H54 (cell line): ENCODE results near the gene FEM1C.

Source experiments
- DNase-seq: peaks from one replicate; pipeline ENCODE4 v3.0.0; 2011; ENCODE audit warnings: low spot score, mixed read lengths; ENCODE audit not compliant: insufficient read length
- FAIRE-seq: peaks from 3 replicates; lab custom pipeline; 2011; peaks lifted over from hg19 to GRCh38; lab: Jason Lieb, UNC
- POLR2A ChIP-seq: IDR thresholded peaks from 2 replicates; pipeline ENCODE4 v1.6.1; 2011; ENCODE audit warnings: low read depth, mild to moderate bottlenecking, low read length

The FEM1C gene

GRCh38 chr5:115522832-115523403 lies 21.7 kb downstream of the FEM1C start:
- no peak for TF ChIP-seq POLR2A

GRCh38 chr5:115520191-115520590 lies 24.4 kb downstream of the FEM1C start:
- TF ChIP-seq POLR2A, result no peak
- FAIRE-seq, result no peak

More at GRCh38 chr5:115522832-115523403, 21.7 kb downstream of the FEM1C start:
- DNase-seq, result no peak
- FAIRE-seq, result peak; percentile 50

DNA sequence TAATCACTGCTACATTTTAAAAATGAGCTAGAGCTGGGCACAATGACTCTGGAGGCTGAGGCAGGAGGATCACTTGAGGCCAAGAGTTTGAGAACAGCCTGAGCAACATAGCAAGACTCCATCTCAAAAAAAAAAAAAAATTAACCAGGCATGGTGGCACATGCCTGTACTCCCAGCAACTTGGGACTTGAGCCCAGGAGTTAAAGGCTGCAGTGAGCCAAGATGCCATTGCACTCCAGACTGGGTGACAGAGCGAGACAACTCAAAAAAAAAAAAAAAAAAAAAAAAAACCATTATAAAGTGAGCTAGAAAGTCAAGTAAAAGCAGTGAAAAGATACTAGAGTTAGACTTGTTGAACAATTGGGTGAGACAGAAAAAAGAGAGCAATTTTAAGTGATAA lies 28.2 kb downstream of the FEM1C start:
- FAIRE-seq (no peak), DNase-seq (no peak)
- no peak for TF ChIP-seq POLR2A

More at GRCh38 chr5:115520191-115520590, 24.4 kb downstream of the FEM1C start:
- no peak for DNase-seq

- DNase-seq, result no peak
- TF ChIP-seq POLR2A, result no peak
- FAIRE-seq, result peak; percentile 62
These were observed 30.4 kb downstream of the FEM1C start for GRCh38 chr5:115514220-115514619.

- TF ChIP-seq POLR2A, result no peak
- DNase-seq (no peak), FAIRE-seq (no peak)
These were observed 32.9 kb downstream of the FEM1C start for GRCh38 chr5:115511632-115512031.

GRCh38 chr5:115510145-115510645 lies 34.4 kb downstream of the FEM1C start:
- FAIRE-seq (no peak), DNase-seq (no peak)
- TF ChIP-seq POLR2A, result no peak

- no peak for DNase-seq
- FAIRE-seq, result no peak
- TF ChIP-seq POLR2A, result no peak
These were observed 35.0 kb downstream of the FEM1C start for GRCh38 chr5:115509547-115509946.

- DNase-seq, result no peak
- peak; percentile 30 for FAIRE-seq
- TF ChIP-seq POLR2A, result no peak
These were observed 36.9 kb downstream of the FEM1C start for GRCh38 chr5:115507681-115508080.

DNA sequence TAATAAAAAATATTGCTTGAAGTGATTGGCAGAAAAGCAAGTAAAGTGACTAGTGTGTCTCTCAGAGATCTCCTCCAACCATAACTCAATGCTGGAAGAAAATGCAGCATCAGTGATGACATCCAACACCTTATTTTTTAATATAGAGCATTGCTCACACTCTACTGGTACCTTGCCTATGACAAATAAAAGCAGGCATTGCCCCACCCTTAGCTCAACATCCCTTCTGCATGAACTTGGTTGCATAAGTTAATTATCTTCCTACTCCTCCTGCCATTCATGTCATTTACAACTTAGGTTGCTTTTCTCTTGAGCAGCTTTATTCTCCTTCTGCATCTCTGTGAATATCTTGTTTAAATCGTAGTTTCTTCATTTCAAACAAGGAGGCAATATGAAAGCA lies 41.2 kb downstream of the FEM1C start:
- no peak for TF ChIP-seq POLR2A
- FAIRE-seq (no peak), DNase-seq (no peak)

DNA sequence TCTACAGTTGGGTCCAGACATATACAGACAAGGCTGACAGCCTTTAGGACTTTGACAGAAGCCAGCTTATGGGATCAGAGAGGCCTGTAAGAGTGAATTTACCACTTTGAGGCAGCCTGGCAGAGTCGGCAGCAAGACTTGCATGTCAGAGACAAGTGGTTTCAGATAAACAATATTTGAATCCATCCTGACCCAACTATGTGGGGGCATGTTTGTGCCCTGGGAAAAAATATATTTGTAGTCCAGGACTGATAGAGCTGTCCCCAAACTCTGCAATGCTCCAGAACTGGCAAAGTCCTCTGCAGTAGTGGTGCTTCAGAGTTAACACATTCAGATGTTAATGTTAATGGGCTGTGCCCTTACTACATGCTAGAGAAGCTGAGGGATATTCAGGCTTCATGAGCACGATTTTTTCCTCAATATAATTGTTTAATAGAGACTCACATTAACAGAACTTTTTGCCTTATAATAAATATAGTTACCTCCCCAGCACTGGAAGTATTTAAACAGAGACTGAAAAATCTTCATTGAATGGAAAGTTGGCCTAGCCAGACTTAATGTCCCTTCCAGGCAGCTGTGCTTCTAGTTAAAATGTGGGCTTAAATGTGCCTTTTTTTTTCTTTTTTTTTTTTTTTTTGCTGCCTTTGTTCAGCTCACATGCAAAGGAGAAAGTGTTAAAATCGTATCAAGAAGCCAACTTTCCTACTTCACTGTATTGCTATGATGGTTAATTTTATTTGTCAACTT lies 42.9 kb downstream of the FEM1C start:
- DNase-seq, result no peak
- no peak for TF ChIP-seq POLR2A
- FAIRE-seq, result no peak

DNA sequence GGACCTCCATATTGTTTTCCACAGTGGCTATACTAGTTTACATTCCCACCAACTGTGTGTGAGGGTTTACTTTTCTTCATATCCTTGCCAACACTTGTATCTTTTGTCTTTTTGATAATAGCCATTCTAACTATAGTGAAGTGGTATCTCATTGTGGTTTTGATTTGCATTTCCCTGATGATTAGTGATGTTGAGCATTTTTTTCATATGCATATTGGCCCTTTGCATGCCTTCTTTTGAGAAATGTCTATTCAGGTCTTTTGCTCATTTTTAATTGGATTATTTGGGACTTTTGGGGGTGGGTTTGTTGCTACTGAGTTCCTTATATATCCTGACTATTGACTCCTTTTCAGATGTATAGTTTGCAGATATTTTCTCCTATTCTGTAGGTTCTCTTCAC lies 44.4 kb downstream of the FEM1C start:
- FAIRE-seq (no peak), DNase-seq (no peak)
- TF ChIP-seq POLR2A, result no peak

- FAIRE-seq (no peak), DNase-seq (no peak)
- TF ChIP-seq POLR2A, result no peak
These were observed 47.5 kb downstream of the FEM1C start for GRCh38 chr5:115496936-115497576.

DNA sequence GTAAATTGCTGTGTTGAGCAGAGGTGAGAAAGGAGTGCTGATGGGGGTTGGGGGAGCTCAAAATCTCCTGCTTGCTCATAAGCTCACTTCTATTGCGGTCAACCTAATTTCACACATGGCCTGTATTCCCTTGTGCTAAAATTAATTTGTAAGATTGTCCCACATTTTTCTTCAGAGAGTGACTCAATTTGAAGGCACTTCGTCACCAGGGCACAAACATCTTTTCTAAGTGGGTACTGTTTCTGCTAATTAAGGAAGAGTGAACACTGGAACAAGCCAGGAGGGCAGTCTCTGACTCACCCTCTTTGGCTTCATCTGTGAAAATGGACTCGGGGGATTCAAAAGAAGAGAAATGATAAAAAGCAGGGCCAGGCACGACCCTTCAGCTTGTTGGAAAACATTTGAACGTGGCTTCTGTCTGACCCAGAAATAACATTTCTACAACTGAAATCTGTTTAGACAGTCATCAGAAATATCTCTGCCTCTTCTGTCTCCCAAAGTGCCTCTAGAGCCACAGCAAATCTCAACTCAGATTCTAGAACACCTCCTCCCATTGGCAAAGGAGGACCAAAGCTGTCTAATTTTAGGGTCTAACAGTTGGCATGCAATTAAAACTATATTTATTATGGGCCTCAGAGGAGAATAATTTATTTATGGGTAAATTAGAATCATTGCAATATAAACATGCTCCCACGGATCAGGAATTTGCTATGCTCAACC lies 49.8 kb downstream of the FEM1C start:
- DNase-seq (no peak), FAIRE-seq (peak; percentile 55)

DNA sequence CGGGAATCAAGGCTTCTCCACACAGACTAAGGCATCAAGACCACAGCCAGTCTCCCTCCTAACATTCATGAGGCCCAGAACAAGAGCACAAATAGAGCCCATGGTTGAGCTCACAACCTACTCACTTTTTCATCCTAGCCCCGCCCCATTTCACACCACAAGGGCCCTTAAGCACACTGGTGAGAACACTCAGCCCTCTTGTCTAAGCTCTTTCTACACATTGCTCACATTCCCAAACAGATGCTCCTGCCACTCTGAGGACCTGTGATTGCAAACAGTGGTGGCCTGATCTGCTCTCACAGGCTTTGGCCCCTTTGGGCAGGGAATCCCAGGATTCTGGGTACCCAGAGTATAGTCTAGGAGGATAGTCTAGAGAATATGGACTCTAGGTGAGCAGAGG lies 54.0 kb downstream of the FEM1C start:
- no peak for DNase-seq
- TF ChIP-seq POLR2A, result no peak
- no peak for FAIRE-seq

More for the DNA sequence above, 49.8 kb downstream of the FEM1C start:
- no peak for TF ChIP-seq POLR2A
